OCI-LY7 (cell line): ENCODE results near the gene PPFIBP1. TPM values are rescaled to one million over a fixed set of nuclear protein-coding genes. Genes with fewer than 3 reads are reported as not detected.

Source experiments
- BruUV-seq: library from RNA; stranded (reverse); fragments of 400-500 nt; replicated peaks from 2 replicates; lab custom pipeline; 2021; lab: Mats Ljungman, UMichigan
- CTCF ChIA-PET: fragments of 300-600 bp; sonication (Branson Sonifier 250); formaldehyde crosslinking; loops from one replicate; lab custom pipeline; 2022; ENCODE audit warnings: antibody characterized with exemption; ENCODE audit not compliant: unreplicated experiment; lab: Charles Lee
- POLR2A ChIA-PET: fragments of 300-600 bp; sonication (Branson Sonifier 250); formaldehyde crosslinking; loops from one replicate; lab custom pipeline; 2022; ENCODE audit warnings: antibody characterized with exemption; lab: Charles Lee
- DNase-seq: peaks from one replicate; pipeline ENCODE4 v3.0.0-alpha.2; 2015; ENCODE audit warnings: low spot score
- H2AFZ ChIP-seq: fragments of 200-600 bp; sonication (generic), shearing (Covaris generic); 2 replicates; pipeline ENCODE4 v1.6.1; 2014; ENCODE audit warnings: mild to moderate bottlenecking, antibody characterized with exemption, low read length, moderate library complexity
- H3K27ac ChIP-seq: fragments of 200-600 bp; sonication (generic); 2 replicates; pipeline ENCODE4 v1.5.1; 2014; ENCODE audit warnings: mixed run types, low read depth, mild to moderate bottlenecking, moderate library complexity, low read length, inconsistent platforms; ENCODE audit not compliant: poor library complexity, severe bottlenecking
- H3K36me3 ChIP-seq: fragments of 200-600 bp; sonication (generic); 2 replicates; pipeline ENCODE4 v1.6.1; 2014; ENCODE audit warnings: mild to moderate bottlenecking, antibody characterized with exemption, low read length, moderate library complexity, mixed read lengths; ENCODE audit not compliant: insufficient read depth
- H3K4me1 ChIP-seq: fragments of 200-600 bp; sonication (generic); 2 replicates; pipeline ENCODE4 v1.5.1; 2014; ENCODE audit warnings: mild to moderate bottlenecking, low read length; ENCODE audit not compliant: insufficient read depth, poor library complexity, severe bottlenecking
- H3K4me2 ChIP-seq: fragments of 200-600 bp; sonication (generic); 2 replicates; pipeline ENCODE4 v1.6.1; 2014; ENCODE audit warnings: mild to moderate bottlenecking, low read length
- H3K4me3 ChIP-seq: fragments of 200-600 bp; sonication (generic); 2 replicates; pipeline ENCODE4 v1.5.1; 2014; ENCODE audit warnings: mild to moderate bottlenecking, low read depth, low read length; ENCODE audit not compliant: poor library complexity, severe bottlenecking
- H3K79me2 ChIP-seq: fragments of 200-600 bp; sonication (generic); 2 replicates; pipeline ENCODE4 v1.6.1; 2016; ENCODE audit warnings: low read depth, mild to moderate bottlenecking, low read length, moderate library complexity, mixed read lengths; ENCODE audit not compliant: insufficient read depth
- H3K9me2 ChIP-seq: fragments of 200-600 bp; sonication (generic); 2 replicates; pipeline ENCODE4 v1.6.1; 2016; ENCODE audit warnings: mild to moderate bottlenecking, low read length, mixed read lengths; ENCODE audit not compliant: insufficient read depth
- H3K9me3 ChIP-seq: fragments of 200-600 bp; sonication (generic); 2 replicates; pipeline ENCODE4 v1.6.1; 2014; ENCODE audit warnings: mild to moderate bottlenecking, mixed run types, low read length, mixed read lengths
- H4K20me1 ChIP-seq: fragments of 200-600 bp; sonication (generic); 2 replicates; pipeline ENCODE4 v1.6.1; 2014; ENCODE audit warnings: mild to moderate bottlenecking, antibody characterized with exemption, low read length, moderate library complexity, mixed read lengths; ENCODE audit not compliant: insufficient read depth
- CTCF ChIP-seq: fragments of 200-600 bp; sonication (generic); conservative IDR thresholded peaks from 2 replicates; pipeline ENCODE4 v1.5.1; 2014; ENCODE audit warnings: mild to moderate bottlenecking, antibody characterized with exemption, low read length, moderate library complexity, mixed read lengths
- EZH2phosphoT487 ChIP-seq: fragments of 200-600 bp; sonication (generic); IDR thresholded peaks from 2 replicates; pipeline ENCODE4 v1.6.1; 2018; ENCODE audit warnings: low read depth, borderline replicate concordance, mild to moderate bottlenecking, mixed run types, antibody characterized with exemption, low read length, moderate library complexity, mixed read lengths
- intact Hi-C: fragments of 100-400 bp; cut with micrococcal nuclease; formaldehyde crosslinking; loops from one replicate; pipeline ENCODE4 v1.10.0; 2022; ENCODE audit not compliant: unreplicated experiment
- total RNA-seq, 2 experiments: library from RNA; depleted of rRNA in 1 of 2; stranded (reverse); fragments of >200 nt in 1 of 2; shearing (Covaris generic) in 1 of 2; gene quantifications; 2 replicates each; pipeline ENCODE4 v1.2.3, GENCODE V29; 2014 to 2022

Gene PPFIBP1
- total RNA-seq, 2 experiments from 2014 or later: 7.3 to 14.6 TPM

DNA sequence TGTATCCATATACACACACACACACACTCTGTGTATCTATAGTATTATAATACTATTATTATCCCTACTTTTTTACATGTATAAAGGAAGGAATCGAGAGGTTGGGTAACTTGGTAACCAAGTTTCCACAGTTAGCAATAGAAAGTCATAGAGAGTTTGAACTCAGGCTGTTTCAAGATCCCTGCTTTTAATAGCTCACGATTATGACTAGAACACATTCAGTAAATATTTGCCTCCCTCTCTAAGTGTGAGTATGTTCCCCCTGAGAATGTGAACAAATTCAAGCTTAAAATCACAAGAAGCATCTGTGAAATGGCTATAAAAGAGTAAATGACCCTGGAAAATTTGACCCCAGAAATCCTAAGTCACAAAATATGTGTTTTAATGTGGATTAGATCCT, 161.3 kb downstream of the PPFIBP1 start:
- no peak overlapping the region for H3K4me2 ChIP-seq
- H4K20me1 ChIP-seq: no peaks in the 10 kb centered on the region
- ChIA-PET POLR2A (interaction anchor here (1.2 kb wide), 1 partner anchor 21 kb away, joined by 3 read pairs; no protein-coding TSS in a partner anchor), CTCF (no interaction called here)
- no peak overlapping the region for H3K27ac ChIP-seq
- DNase-seq: no peak
- H3K36me3 ChIP-seq: no peaks in the 10 kb centered on the region
- no peak for TF ChIP-seq EZH2phosphoT487
- TF ChIP-seq CTCF: no peak
- intact Hi-C loops: no loop called here
- H3K9me3 ChIP-seq: no peaks in the 10 kb centered on the region
- H3K4me1 ChIP-seq: no peaks in the 10 kb centered on the region
- H3K79me2 ChIP-seq: no peaks in the 10 kb centered on the region
- H2AFZ ChIP-seq: no peak overlapping the region
- no peak overlapping the region for H3K4me3 ChIP-seq
- H3K9me2 ChIP-seq: no peaks in the 10 kb centered on the region
- no TSS peak for BruUV-seq

DNA sequence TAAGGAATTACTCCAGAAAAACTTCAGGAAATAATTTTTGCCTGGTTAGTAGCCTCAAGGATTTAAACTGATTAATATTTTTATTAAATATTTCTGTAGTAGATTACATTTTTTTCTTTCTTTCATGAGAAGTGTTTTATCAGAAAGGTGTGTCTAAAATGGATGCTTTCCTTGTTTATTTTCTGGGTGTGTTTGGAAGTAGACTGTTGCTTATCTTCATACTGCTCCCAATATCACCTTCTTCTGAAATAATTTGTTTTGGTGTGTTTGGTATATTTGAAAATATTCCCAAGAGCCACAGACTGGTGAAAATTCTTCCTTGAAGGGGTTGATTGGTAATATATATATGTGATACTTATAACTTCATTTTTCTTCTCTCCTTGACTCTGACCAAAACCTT, 162.1 kb downstream of the PPFIBP1 start:
- POLR2A ChIA-PET: no interaction called here
- intact Hi-C loops: no loop called here
- no peak for DNase-seq
- no peaks in the 10 kb centered on the region for H3K9me2 ChIP-seq
- no peaks in the 10 kb centered on the region for H3K4me1 ChIP-seq
- H2AFZ ChIP-seq: no peak overlapping the region
- TF ChIP-seq CTCF (no peak), EZH2phosphoT487 (no peak)
- H3K79me2 ChIP-seq: no peaks in the 10 kb centered on the region
- CTCF ChIA-PET: no interaction called here
- H4K20me1 ChIP-seq: no peaks in the 10 kb centered on the region
- H3K27ac ChIP-seq: no peak overlapping the region
- BruUV-seq: no TSS peak
- H3K4me3 ChIP-seq: no peak overlapping the region
- H3K9me3 ChIP-seq: no peaks in the 10 kb centered on the region
- no peaks in the 10 kb centered on the region for H3K36me3 ChIP-seq
- no peak overlapping the region for H3K4me2 ChIP-seq

DNA sequence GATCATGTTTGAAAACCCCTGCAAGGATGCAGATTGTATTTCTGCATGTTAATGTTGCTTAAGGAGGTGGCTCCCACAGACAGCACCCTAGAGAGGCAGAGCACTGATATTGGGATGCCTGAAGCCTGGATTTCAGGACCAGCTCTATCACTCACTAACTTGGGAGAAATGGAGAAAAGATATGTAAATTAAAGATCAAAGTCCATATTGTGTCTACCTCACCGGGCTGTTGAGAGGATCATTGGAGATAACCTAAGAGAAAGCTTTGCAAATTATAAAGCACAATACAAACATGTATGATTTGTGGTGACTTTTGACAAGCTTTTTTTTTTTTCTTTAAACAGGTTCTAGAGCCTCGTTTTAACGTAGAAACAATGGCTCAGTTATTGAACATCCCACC, 164.7 kb downstream of the PPFIBP1 start:
- POLR2A ChIA-PET: interaction anchor here (0.7 kb wide), 1 partner anchor 131 kb away, joined by 3 read pairs; no protein-coding TSS in a partner anchor
- Histone ChIP-seq H3K27ac (no peak overlapping the region), H3K4me2 (no peak overlapping the region), H3K9me2 (no peaks in the 10 kb centered on the region), H3K4me3 (no peak overlapping the region), H3K79me2 (no peaks in the 10 kb centered on the region), H2AFZ (no peak overlapping the region), H3K9me3 (no peaks in the 10 kb centered on the region), H3K4me1 (no peaks in the 10 kb centered on the region), H4K20me1 (no peaks in the 10 kb centered on the region), H3K36me3 (no peaks in the 10 kb centered on the region)
- intact Hi-C loops: no loop called here
- no peak for DNase-seq
- CTCF ChIA-PET: no interaction called here
- BruUV-seq: no TSS peak
- TF ChIP-seq EZH2phosphoT487 (no peak), CTCF (no peak)
